Hepatocyte (in vitro differentiated cells): Measurements from ENCODE around the gene MEOX2. TPM values are rescaled to one million over a fixed set of nuclear protein-coding genes. Genes with fewer than 3 reads are reported as not detected.

ENCODE experiments used
- DNase-seq: peaks from one replicate; pipeline ENCODE4 v3.0.0-alpha.2; 2016; ENCODE audit warnings: low spot score
- H2AFZ ChIP-seq: fragments of 200-600 bp; sonication (generic); 2 replicates; pipeline ENCODE4 v1.6.0; 2016; ENCODE audit warnings: antibody characterized with exemption, mild to moderate bottlenecking
- H3K27ac ChIP-seq: fragments of 200-600 bp; sonication (generic); 2 replicates; pipeline ENCODE4 v1.5.1; 2016; ENCODE audit warnings: mild to moderate bottlenecking
- H3K27me3 ChIP-seq: fragments of 200-600 bp; sonication (generic); 2 replicates; pipeline ENCODE4 v1.6.1; 2016
- H3K36me3 ChIP-seq: fragments of 200-600 bp; sonication (generic); replicated peaks from 2 replicates; pipeline ENCODE4 v1.5.1; 2016; ENCODE audit warnings: low read depth; ENCODE audit not compliant: insufficient read depth
- H3K4me1 ChIP-seq: fragments of 200-600 bp; sonication (generic); 2 replicates; pipeline ENCODE4 v1.5.1; 2016; ENCODE audit warnings: mild to moderate bottlenecking, moderate library complexity; ENCODE audit not compliant: insufficient read depth
- H3K4me2 ChIP-seq: fragments of 200-600 bp; sonication (generic); 2 replicates; pipeline ENCODE4 v1.6.0; 2016
- H3K4me3 ChIP-seq: fragments of 200-600 bp; sonication (generic); 2 replicates; pipeline ENCODE4 v1.5.1; 2016; ENCODE audit warnings: mild to moderate bottlenecking
- H3K79me2 ChIP-seq: fragments of 200-600 bp; sonication (generic); 2 replicates; pipeline ENCODE4 v1.6.0; 2017; ENCODE audit warnings: mild to moderate bottlenecking
- H3K9me2 ChIP-seq: fragments of 200-600 bp; sonication (generic); replicated peaks from 2 replicates; pipeline ENCODE4 v1.6.0; 2017; ENCODE audit warnings: mild to moderate bottlenecking; ENCODE audit not compliant: insufficient read depth
- H3K9me3 ChIP-seq: fragments of 200-600 bp; sonication (generic); 2 replicates; pipeline ENCODE4 v1.5.1; 2016; ENCODE audit warnings: low read depth, mild to moderate bottlenecking
- H4K20me1 ChIP-seq: fragments of 200-600 bp; sonication (generic); 2 replicates; pipeline ENCODE4 v1.6.0; 2016; ENCODE audit warnings: mild to moderate bottlenecking; ENCODE audit not compliant: insufficient read depth, poor library complexity, severe bottlenecking
- CTCF ChIP-seq: fragments of 200-600 bp; sonication (generic); IDR thresholded peaks from 2 replicates; pipeline ENCODE4 v1.5.1; 2016; ENCODE audit warnings: antibody characterized with exemption, mild to moderate bottlenecking; ENCODE audit not compliant: poor library complexity
- EZH2 ChIP-seq: fragments of 200-600 bp; sonication (generic); IDR thresholded peaks from 2 replicates; pipeline ENCODE4 v1.6.1; 2016; ENCODE audit warnings: antibody characterized with exemption, mild to moderate bottlenecking, borderline replicate concordance
- EZH2phosphoT487 ChIP-seq: fragments of 200-600 bp; sonication (generic); IDR thresholded peaks from one replicate; pipeline ENCODE4 v1.6.1; 2018; ENCODE audit warnings: antibody characterized with exemption, mild to moderate bottlenecking, low read depth, moderate library complexity; ENCODE audit not compliant: unreplicated experiment, severe bottlenecking
- WGBS: methylation state at CpG from one replicate; pipeline ENCODE4 v1.1.6; 2016; ENCODE audit warnings: low lambda C conversion rate; ENCODE audit errors: missing lambda C conversion rate; 5-methylcytosine and 5-hydroxymethylcytosine counted together
- polyA plus RNA-seq: library from polyadenylated mRNA; unstranded; fragments of >200 nt; fragmentation: Nextera tagmentation; extraction: Ambion mirVana; gene quantifications from 2 replicates; pipeline ENCODE4 v1.2.1, GENCODE V29; 2016
- total RNA-seq: library from RNA; depleted of rRNA; stranded (reverse); fragments of >200 nt; gene quantifications from 2 replicates; pipeline ENCODE4 v1.2.3, GENCODE V29; 2014

Gene MEOX2
- total and polyA plus RNA-seq, 2 experiments from 2014 or later, result 1.3 to 2.0 TPM

GRCh38 chr7:15707570-15707969, 21.1 kb upstream of the MEOX2 start:
- no peaks in the 10 kb centered on the region for H3K36me3 ChIP-seq
- no peaks in the 10 kb centered on the region for H3K9me2 ChIP-seq
- H3K4me1 ChIP-seq, result no peaks in the 10 kb centered on the region
- no peaks in the 10 kb centered on the region for H4K20me1 ChIP-seq
- H3K27me3 ChIP-seq, result no peaks in the 10 kb centered on the region
- H3K4me3 ChIP-seq, result no peak overlapping the region
- H2AFZ ChIP-seq, result no peak overlapping the region
- H3K4me2 ChIP-seq, result no peak overlapping the region
- 79% methylated on average over 1 of the region's 1 CpG for WGBS
- no peaks in the 10 kb centered on the region for H3K9me3 ChIP-seq
- TF ChIP-seq EZH2 (no peak), EZH2phosphoT487 (no peak), CTCF (no peak)
- H3K27ac ChIP-seq, result no peak overlapping the region
- no peaks in the 10 kb centered on the region for H3K79me2 ChIP-seq
- DNase-seq, result no peak

GRCh38 chr7:15703732-15704131, 17.2 kb upstream of the MEOX2 start:
- Histone ChIP-seq H3K9me2 (no peaks in the 10 kb centered on the region), H3K4me1 (no peaks in the 10 kb centered on the region), H2AFZ (no peak overlapping the region), H3K27ac (no peak overlapping the region), H3K36me3 (no peaks in the 10 kb centered on the region), H3K27me3 (no peaks in the 10 kb centered on the region), H3K4me2 (no peak overlapping the region), H3K4me3 (no peak overlapping the region), H4K20me1 (no peaks in the 10 kb centered on the region), H3K9me3 (no peaks in the 10 kb centered on the region), H3K79me2 (no peaks in the 10 kb centered on the region)
- WGBS, result 95% methylated on average over 1 of the region's 1 CpG
- DNase-seq, result no peak
- TF ChIP-seq EZH2 (no peak), EZH2phosphoT487 (no peak), CTCF (no peak)

GRCh38 chr7:15692501-15693020, 6.1 kb upstream of the MEOX2 start:
- WGBS, result 95% methylated on average over 5 of the region's 5 CpGs
- no peaks in the 10 kb centered on the region for H3K9me2 ChIP-seq
- no peaks in the 10 kb centered on the region for H3K36me3 ChIP-seq
- no peaks in the 10 kb centered on the region for H3K79me2 ChIP-seq
- no peak overlapping the region for H2AFZ ChIP-seq
- TF ChIP-seq EZH2 (no peak), CTCF (no peak), EZH2phosphoT487 (no peak)
- H3K4me2 ChIP-seq, result no peak overlapping the region
- no peaks in the 10 kb centered on the region for H4K20me1 ChIP-seq
- H3K4me1 ChIP-seq, result no peaks in the 10 kb centered on the region
- peaks cover 23% of the 10 kb centered on the region for H3K27me3 ChIP-seq
- H3K9me3 ChIP-seq, result no peaks in the 10 kb centered on the region
- no peak overlapping the region for H3K27ac ChIP-seq
- DNase-seq, result no peak
- no peak overlapping the region for H3K4me3 ChIP-seq

- 15% methylated on average over 2 of the region's 2 CpGs for WGBS
- peaks cover 60% of the 10 kb centered on the region for H3K27me3 ChIP-seq
- H3K79me2 ChIP-seq, result no peaks in the 10 kb centered on the region
- H3K4me3 ChIP-seq, result no peak overlapping the region
- DNase-seq, result no peak
- no peak overlapping the region for H3K27ac ChIP-seq
- no peaks in the 10 kb centered on the region for H3K9me3 ChIP-seq
- H3K36me3 ChIP-seq, result no peaks in the 10 kb centered on the region
- H2AFZ ChIP-seq, result no peak overlapping the region
- peaks cover 4% of the 10 kb centered on the region for H3K4me1 ChIP-seq
- H3K4me2 ChIP-seq, result no peak overlapping the region
- no peak for TF ChIP-seq CTCF
- TF ChIP-seq EZH2, result no peak
- no peak for TF ChIP-seq EZH2phosphoT487
- H3K9me2 ChIP-seq, result no peaks in the 10 kb centered on the region
- H4K20me1 ChIP-seq, result no peaks in the 10 kb centered on the region
Observed at GRCh38 chr7:15688911-15689310, 2.4 kb upstream of the MEOX2 start.
